H1 (cell line): ENCODE results near the gene PXT1. TPM values are rescaled to one million over a fixed set of nuclear protein-coding genes. Genes with fewer than 3 reads are reported as not detected.

Source experiments
- CHD1 ChIP-seq: IDR thresholded peaks from 2 replicates; pipeline ENCODE4 v1.6.1; 2012; ENCODE audit warnings: low read depth, low read length, improper control_type of control experiment
- MAFK ChIP-seq: IDR thresholded peaks from 2 replicates; pipeline ENCODE4 v1.6.1; 2012; ENCODE audit warnings: low read depth, mild to moderate bottlenecking, improper control_type of control experiment, low read length
- SP1 ChIP-seq: IDR thresholded peaks from 2 replicates; pipeline ENCODE4 v1.6.1; 2011; ENCODE audit warnings: low read depth, low read length
- SP2 ChIP-seq: IDR thresholded peaks from 2 replicates; pipeline ENCODE4 v1.6.1; 2012; ENCODE audit warnings: mild to moderate bottlenecking, low read length, inconsistent platforms
- TBP ChIP-seq: IDR thresholded peaks from 2 replicates; pipeline ENCODE4 v1.6.1; 2011; ENCODE audit warnings: low read depth, low read length, improper control_type of control experiment
- TCF12 ChIP-seq: IDR thresholded peaks from 2 replicates; pipeline ENCODE4 v1.6.1; 2011; ENCODE audit warnings: low read depth, mild to moderate bottlenecking, low read length
- polyA plus RNA-seq, 7 experiments: library from polyadenylated mRNA; depleted of rRNA in 3 of 7; stranded (reverse) in 5 of 7; unstranded in 2 of 7; fragments of >200 nt in 5 of 7; fragments of 200-250 nt in 2 of 7; gene quantifications; 1 replicate in 5 of 7; 2 replicates in 1 of 7; 4 replicates in 1 of 7; pipeline versions ENCODE4 v1.2.1 to v1.2.3, GENCODE V29; 2011 to 2013; ENCODE audit warnings: missing spikeins in 2 of 7, mixed read lengths in 2 of 7
- total RNA-seq: library from RNA; stranded (reverse); fragmentation: NEBNext Ultra II Directional; extraction: Animal tissue kit (Norgen Biotek cat#: 25700); gene quantifications from 2 replicates; pipeline ENCODE4 v1.2.1, GENCODE V29; 2021
- TF ChIP-seq, protein P1 (sequence below): IDR thresholded peaks from 2 replicates; pipeline ENCODE4 v1.6.1; 2012; ENCODE audit warnings: inconsistent platforms

PXT1 gene
- total and polyA plus RNA-seq, 2 of the 8 experiments (the other 6 are each of a cell fraction or from before 2014, with no cell fraction given), result 0.06 TPM; not detected in 1

DNA sequence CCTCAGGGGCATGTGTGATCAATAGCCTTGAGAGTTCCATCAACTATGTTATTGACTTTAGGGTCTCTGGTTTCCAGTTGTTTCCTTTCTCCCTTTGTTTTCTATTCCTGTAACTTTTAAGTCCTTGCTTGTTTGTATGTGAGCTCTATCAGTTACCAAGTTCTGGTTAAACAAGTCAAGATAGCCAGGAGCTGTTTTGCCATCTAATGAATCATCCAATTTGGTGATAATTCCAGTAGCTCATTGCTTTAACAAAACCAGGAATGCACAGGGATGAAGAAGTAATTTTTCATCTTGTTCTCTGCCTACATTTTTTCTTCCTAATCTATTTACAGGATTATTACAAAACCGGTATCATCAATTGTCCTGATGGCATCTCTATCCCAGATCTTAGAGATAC is 36.6 kb upstream of the PXT1 start (continued):
- TF ChIP-seq TBP (no peak), TCF12 (no peak), CHD1 (no peak), SP1 (no peak), MAFK (no peak), SP2 (no peak)
- TF ChIP-seq, protein P1, sequence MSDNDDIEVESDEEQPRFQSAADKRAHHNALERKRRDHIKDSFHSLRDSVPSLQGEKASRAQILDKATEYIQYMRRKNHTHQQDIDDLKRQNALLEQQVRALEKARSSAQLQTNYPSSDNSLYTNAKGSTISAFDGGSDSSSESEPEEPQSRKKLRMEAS, result no peak
